Measurements from ENCODE around the gene KRTAP1-3.

GRCh38 chr17:41024697-41025096 is 10.0 kb downstream of the KRTAP1-3 start:
- TF ChIP-seq POLR2A (IDR thresholded peaks at IDR 0.05; ENCODE audit: low read length) = no peak
- no peak for TF ChIP-seq GATA1 (IDR thresholded peaks at IDR 0.05; ENCODE audit: low read depth, low read length)

Measured in erythroblast (primary cell).